ENCODE results near the gene TTC27. TPM values are rescaled to one million over a fixed set of nuclear protein-coding genes. Genes with fewer than 3 reads are reported as not detected.

The TTC27 gene
- total RNA-seq, 1 experiment from 2014 or later, result 45.2 TPM

DNA sequence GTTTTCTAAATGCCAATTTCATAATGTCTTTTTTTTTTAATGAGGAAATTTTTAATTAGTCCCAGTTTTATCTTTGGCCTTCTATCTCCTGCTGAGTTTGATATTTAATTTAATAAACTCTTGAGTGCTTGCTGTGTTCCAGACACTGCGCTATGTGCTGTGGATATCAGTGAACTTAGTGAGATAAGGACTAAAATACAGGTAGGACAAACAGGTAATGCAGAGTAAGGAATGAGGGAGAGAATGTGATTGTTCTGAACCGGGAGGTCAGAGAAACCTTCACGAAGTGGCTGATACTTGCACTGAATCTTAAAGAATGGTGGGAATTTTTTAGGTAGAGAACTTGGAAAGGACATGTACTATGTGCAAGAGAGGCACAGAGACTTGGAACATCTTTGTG lies 28.2 kb downstream of the TTC27 start:
- in situ Hi-C loops (cut with HindIII; ENCODE audit: low pct_unique_long_range_greater_than_20kb, low sequenced_read_pairs), result no loop called here
- DNase-seq (ENCODE audit: low read depth), result no peak

DNA sequence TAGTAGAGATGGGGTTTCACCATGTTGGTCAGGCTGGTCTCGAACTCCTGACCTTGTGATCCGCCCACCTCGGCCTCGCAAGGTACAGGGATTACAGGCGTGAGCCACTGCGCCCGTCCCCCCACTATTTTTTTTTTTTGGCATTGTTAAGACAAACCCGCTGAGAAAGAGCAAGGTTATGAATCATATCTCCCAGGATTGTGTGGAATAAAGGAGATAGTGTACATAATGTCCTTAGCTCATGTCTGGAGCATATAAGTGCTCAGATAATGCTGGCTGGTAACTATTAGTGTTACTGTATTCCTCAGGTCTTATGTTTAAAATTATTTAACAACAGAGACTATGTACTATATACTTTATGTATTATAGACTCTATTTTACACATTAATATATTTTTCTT lies 36.0 kb downstream of the TTC27 start:
- no peak for DNase-seq (ENCODE audit: low read depth)
- in situ Hi-C loops (cut with HindIII; ENCODE audit: low pct_unique_long_range_greater_than_20kb, low sequenced_read_pairs), result no loop called here

DNA sequence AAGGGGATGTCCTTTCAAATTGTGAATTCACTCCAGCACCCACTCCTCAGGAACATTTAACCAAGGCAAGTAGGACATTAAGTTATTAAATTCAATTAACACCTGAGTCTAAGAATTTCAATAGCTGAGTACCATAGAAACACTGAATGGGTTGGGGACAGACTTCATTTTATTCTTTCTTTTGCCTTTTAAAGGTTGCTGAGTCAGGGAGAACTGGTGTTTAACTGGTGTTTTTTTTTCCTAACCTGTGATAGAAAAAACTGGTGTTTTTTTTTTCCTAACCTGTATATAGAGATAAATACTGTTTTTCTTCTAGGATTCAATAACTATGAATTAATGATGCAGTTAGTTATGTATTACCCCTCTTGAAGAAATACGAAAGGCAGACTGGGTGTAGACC lies 38.9 kb downstream of the TTC27 start:
- DNase-seq (ENCODE audit: low read depth), result no peak
- in situ Hi-C loops (cut with HindIII; ENCODE audit: low pct_unique_long_range_greater_than_20kb, low sequenced_read_pairs), result no loop called here

DNA sequence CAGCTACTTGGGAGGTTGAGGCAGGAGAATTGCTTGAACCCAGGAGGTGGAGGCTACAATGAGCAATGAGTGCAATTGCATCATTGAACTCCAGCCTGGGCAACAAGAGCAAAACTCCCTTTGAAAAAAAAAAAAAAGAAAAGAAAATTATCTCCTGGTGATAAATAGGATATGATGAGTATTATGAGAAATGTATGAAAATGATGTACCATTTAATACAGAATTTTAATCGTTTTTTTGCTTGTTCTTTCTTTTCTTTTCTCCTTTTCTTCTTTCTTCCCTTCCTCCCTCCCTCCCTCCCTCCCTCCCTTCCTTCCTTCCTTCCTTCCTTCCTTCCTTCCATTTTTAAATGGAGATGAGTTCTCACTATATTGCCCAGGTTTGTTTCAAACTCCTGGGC lies 40.4 kb downstream of the TTC27 start:
- in situ Hi-C loops (cut with HindIII; ENCODE audit: low pct_unique_long_range_greater_than_20kb, low sequenced_read_pairs), result no loop called here
- DNase-seq (ENCODE audit: low read depth), result no peak

DNA sequence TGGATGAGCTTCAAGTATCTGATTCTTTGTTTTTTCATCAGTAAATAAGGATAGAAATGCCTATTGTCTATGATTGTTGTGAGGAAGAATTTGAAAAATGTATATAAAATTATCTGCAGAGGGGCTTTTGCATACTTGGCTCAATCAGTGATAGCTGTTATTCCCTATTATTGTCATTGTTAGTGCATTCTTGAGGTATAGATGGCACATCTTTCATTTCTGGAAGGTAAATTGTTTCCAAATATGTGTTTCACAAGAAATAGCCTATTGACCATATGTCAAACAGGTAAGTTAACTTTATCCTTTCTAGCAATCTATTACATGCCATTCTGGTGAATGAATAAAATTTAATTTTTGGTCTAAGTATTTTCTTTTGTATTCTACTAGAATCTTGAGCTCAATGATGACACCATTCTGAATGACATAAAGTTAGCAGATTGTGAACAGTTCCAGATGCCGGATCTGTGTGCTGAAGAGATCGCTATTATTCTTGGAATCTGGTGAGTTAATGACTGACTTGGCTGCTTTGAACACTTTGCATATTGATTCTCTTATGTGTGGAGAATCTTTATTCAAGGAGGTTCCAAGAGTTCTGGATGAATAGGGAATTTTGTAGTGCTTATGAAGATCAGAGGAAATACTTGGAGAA lies 44.2 kb downstream of the TTC27 start:
- in situ Hi-C loops (cut with HindIII; ENCODE audit: low pct_unique_long_range_greater_than_20kb, low sequenced_read_pairs), result no loop called here

DNA sequence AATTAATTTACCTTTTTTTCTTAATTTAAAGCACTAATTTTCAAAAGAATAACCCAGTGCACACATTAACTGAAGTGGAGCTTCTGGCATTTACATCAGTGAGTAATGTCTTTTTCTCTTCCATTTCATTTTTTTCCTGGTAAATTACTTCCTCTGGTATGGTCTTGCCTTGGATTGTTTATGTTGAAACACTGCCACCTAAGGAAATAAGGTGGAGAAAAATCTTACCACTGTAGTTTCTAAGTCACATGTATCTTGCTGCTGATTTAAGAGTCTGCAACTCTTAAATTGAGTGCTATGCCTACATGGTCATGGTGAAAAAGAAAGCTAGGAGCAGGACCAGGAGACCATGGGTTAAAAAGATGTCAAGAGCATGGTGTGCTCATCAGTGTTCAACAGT lies 51.0 kb downstream of the TTC27 start:
- in situ Hi-C loops (cut with HindIII; ENCODE audit: low pct_unique_long_range_greater_than_20kb, low sequenced_read_pairs), result no loop called here
- peak; percentile 39 for DNase-seq (ENCODE audit: low read depth)

More for the DNA sequence above, 44.2 kb downstream of the TTC27 start:
- no peak for DNase-seq (ENCODE audit: low read depth)

DNA sequence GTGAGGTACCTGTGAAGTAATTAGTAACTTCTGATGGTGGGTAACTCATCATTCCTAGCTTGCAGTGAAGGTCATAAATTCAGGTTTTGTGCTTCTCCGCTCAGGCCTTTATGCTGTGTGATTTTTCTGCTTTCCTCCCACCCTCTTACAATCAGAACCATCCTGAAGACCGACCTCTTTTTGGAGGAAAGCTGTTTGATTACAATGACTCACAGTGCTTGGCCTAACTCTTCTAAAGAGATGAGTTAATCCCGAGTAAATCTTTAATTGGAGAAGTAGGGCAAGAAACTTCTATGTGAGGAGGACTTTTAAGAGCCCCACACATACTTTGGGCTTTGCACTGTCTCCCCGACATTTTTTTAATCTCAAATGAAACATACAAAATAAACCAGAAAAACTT lies 53.1 kb downstream of the TTC27 start:
- DNase-seq (ENCODE audit: low read depth), result no peak
- in situ Hi-C loops (cut with HindIII; ENCODE audit: low pct_unique_long_range_greater_than_20kb, low sequenced_read_pairs), result no loop called here

DNA sequence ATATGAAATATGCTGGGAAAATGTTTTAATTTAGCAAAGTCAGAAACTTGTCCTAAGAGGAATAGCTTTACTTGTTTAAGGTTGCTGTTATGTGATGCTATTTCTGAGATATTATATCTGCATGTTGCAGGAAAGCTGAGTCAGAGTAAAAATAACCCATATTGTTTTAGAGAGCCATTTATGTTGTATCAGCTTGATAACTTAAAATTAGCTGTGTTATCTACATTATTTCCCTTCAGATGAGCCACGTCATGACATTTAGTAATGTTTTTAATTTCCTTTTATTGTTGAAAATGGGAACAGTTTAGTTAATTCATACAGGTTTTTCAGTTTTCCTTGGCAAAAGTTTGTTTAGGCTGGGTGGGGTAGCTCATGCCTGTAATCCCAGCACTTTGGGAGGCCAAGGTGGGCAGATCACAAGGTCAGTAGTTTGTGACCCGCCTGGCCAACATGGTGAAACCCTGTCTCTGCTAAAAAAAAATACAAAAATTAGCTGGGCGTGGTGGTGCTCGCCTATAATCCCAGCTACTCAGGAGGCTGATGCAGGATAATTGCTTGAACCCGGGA lies 55.8 kb downstream of the TTC27 start:
- DNase-seq (ENCODE audit: low read depth), result no peak
- in situ Hi-C loops (cut with HindIII; ENCODE audit: low pct_unique_long_range_greater_than_20kb, low sequenced_read_pairs), result no loop called here

DNA sequence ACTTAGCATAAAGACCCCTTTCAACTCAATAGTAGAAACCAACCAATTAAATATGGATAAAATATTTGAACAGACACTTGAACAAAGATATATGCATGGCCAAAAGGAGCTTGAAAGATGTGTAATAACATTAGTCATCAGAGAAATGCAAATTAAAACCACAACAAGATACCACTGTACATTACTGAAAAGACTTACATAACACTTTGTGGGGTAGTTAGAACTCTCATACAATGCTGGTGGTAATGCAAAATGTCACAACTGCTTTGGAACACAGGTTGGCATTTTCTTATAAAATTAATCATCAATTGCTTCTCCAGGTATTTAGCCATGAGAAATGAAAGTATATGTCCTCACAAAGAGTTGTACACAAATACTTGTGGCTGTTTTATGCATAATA lies 60.7 kb downstream of the TTC27 start:
- in situ Hi-C loops (cut with HindIII; ENCODE audit: low pct_unique_long_range_greater_than_20kb, low sequenced_read_pairs), result no loop called here
- DNase-seq (ENCODE audit: low read depth), result no peak

DNA sequence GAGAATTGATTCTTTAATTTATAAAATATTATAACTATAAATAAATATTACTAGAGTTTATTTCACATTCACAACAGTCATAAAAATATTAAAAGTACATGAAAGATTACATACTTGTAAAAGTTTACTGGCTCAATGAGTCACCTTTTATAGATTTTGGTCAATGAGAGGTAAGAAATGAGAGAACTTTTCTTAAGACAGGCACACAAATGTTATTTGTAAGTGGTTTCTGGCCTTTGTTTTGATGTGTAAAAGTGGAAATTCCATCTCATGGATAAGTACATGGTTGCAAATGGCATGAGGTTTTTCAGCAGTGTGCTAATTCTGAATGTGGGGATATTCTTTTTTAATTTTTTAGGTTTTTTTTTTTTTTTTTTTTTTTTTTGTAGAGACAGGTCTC lies 63.8 kb downstream of the TTC27 start:
- DNase-seq (ENCODE audit: low read depth), result no peak

DNA sequence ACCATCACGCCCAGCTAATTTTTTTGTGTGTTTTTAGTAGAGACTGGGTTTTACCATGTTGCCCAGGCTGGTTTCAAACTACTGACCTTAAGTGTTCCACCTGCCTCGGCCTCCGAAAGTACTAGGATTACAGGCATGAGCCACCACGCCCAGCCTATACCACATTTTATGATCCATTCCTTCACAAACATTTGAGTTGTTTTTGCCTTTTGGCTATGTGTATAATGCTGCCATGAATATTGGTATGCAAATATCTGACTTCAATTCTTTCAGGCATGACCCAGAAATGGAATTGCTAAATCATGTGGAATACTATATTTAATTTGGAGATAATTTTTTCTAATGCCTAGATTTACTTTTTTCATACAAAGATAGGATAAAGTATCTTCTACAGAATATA lies 68.6 kb downstream of the TTC27 start:
- DNase-seq (ENCODE audit: low read depth), result no peak
- in situ Hi-C loops (cut with HindIII; ENCODE audit: low pct_unique_long_range_greater_than_20kb, low sequenced_read_pairs), result no loop called here

More for the DNA sequence above, 63.8 kb downstream of the TTC27 start:
- in situ Hi-C loops (cut with HindIII; ENCODE audit: low pct_unique_long_range_greater_than_20kb, low sequenced_read_pairs), result no loop called here

DNA sequence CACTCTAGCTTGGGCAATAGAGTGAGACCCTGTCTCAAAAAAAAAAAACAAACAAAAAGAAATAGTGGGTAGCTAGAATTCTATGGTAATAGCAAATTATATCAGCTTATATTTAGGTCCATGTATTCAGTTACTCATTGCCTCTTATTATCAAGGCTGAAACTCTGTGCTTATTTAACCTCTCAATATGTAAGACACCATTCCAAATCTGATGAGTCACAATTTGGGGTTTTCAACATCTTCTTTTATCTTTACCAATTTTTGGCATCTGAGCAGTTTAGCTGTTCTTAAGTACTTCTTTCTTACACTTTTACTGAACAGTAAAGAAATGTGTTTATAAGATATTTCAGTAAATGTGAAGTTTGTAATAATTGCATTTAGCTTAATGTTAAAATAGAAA lies 69.3 kb downstream of the TTC27 start:
- no peak for DNase-seq (ENCODE audit: low read depth)
- in situ Hi-C loops (cut with HindIII; ENCODE audit: low pct_unique_long_range_greater_than_20kb, low sequenced_read_pairs), result no loop called here

DNA sequence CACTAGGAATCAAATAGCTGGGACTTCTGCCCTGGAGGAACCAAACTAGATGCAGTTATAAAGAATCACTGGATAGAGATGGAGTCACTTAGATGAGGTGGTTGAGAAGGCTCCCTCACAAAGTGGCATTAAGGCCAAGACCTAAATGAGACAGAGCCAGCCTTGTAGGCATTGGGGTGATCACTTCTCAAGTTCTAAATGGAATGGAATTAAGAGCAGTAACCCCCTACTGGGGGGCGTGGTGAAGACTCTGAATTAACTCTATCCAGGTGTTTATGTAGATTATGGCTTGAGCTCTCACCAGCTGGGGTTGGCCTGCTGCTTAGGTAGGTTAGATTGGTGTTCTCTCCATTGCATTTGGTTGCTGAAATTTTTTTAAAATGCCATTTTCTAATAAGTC lies 71.3 kb downstream of the TTC27 start:
- DNase-seq (ENCODE audit: low read depth), result no peak
- in situ Hi-C loops (cut with HindIII; ENCODE audit: low pct_unique_long_range_greater_than_20kb, low sequenced_read_pairs), result no loop called here

DNA sequence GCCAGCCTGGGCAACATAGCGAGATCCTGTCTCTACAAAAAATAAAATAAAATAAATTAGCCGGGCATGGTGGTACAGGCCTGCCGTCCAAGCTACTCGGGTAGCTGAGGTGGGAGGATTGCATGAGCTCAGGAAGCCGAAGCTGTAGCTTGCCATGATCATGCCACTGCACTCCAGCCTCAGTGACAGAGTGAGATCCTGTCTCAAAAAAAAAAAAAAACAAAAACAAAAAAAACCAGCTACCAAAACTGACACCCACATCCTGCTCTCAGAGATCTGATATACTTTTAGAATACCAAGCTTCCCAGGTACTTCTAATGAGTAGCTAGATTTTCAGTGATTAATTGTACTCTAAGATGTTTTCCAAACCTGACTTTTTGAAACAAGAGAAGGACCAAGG lies 74.0 kb downstream of the TTC27 start:
- DNase-seq (ENCODE audit: low read depth), result no peak
- in situ Hi-C loops (cut with HindIII; ENCODE audit: low pct_unique_long_range_greater_than_20kb, low sequenced_read_pairs), result no loop called here

DNA sequence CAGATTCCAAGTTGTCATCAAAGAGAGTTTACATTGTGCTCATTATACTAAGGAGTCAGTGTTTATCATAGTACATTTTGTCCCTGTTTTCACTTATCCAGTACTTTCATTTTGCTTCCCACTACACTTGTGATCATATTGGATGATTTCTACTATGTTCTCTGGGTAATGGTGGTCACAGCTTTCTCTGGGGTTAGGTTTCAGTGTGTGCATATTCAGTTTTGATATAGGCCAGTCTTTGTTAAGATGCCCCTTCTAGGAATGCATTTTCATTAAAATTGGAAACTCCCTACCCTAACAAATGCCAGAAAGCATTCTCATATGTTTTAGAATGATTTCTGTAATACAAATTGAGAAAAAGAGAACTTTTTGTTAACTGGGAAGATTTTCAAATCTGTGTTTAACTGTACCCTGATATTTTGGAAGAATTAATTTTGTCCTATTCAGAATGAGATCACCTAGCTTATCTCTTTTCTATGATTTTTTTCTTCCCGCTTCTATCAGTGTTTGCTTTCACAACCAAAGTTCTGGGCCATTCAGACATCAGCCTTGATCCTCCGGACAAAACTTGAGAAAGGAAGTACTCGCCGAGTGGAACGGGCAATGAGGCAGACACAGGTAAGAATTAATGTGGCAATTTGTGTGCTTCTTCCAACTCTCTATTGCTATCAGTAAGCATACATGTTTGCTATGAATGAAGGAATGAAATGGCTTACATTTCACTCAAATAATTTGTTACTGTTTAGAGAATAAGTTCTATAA lies 74.6 kb downstream of the TTC27 start:
- DNase-seq (ENCODE audit: low read depth), result no peak
- in situ Hi-C loops (cut with HindIII; ENCODE audit: low pct_unique_long_range_greater_than_20kb, low sequenced_read_pairs), result no loop called here

DNA sequence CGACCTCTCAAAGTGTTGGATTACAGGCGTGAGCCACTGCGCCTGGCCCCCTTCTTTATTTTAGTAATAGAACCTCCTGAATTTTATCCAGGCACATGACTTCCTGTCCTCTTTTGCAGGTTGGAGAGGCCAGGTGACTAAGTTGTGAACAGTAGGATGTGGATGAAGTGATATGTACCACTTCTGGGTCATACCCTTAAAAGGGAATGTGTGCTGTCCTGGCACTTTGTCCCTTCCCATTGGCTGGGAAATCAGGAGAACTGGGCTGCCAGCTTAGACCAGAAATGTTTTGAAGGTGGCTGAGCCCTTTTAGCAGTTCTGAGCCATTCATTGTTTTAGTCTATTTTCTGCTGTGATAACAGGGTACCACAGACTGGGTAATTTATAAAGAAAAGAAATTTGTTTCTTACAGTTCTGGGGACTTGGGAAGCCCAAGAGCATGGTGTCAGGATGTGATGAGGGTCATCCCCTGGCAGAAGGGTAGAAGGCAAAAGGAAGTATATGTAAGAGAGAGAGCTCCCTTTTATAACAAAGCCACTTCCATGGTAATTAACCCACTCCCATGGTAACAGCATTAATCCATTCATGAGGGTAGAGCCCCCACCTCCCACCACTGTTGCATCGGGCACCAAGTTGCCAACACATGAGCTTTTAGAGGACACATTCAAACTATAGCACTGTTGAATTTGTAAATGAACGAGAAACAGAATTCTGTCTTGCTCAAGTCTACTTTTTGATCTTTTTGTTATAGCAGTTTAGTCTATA lies 79.1 kb downstream of the TTC27 start:
- DNase-seq (ENCODE audit: low read depth), result no peak
- in situ Hi-C loops (cut with HindIII; ENCODE audit: low pct_unique_long_range_greater_than_20kb, low sequenced_read_pairs), result no loop called here

DNA sequence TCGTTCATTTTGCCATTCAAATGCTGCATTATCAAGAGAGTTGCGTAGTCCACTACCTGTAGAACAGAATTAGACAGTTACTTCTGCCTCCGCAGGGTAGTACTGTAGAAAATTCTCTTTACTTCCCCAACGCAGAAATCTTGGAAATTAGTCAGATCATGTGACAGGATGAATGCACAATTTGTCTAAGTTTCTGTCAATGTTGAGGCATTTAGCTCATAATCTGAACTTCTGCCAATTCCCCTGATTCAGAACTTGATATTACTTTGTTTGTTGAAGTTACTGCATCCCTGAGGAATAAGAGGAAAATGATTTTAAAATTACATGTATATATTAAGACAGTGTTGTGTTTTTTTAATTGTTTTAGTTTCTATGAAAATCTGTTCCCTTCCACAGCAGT lies 83.4 kb downstream of the TTC27 start:
- in situ Hi-C loops (cut with HindIII; ENCODE audit: low pct_unique_long_range_greater_than_20kb, low sequenced_read_pairs), result no loop called here
- no peak for DNase-seq (ENCODE audit: low read depth)

DNA sequence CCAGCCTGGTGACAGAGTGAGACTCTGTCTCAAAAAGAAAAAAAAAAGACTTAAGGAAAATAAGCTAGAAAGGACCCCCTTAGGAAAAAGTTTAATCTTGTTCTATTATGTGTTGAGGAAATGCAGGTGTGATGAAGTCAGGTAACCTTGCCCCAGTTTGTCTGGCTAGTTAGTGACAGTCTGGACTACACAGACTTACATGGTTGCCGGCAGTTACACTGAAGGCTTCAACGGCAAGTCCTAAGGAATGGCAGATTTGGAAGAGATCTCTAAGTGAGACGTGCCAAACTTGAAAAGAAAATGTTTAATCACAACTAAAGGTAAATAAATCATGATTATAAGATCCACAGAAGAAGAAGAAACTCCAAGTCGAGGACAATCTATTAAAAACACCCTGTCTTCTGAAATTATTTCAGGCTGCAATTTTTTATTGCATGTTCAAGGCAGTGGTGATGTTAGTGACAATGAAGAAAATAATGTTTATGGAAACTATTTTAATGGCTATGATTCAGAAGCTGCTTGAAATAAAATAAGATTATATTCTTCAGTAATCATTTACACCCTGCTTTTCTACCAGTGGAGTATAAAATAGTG lies 84.2 kb downstream of the TTC27 start:
- DNase-seq (ENCODE audit: low read depth), result no peak
- in situ Hi-C loops (cut with HindIII; ENCODE audit: low pct_unique_long_range_greater_than_20kb, low sequenced_read_pairs), result no loop called here

DNA sequence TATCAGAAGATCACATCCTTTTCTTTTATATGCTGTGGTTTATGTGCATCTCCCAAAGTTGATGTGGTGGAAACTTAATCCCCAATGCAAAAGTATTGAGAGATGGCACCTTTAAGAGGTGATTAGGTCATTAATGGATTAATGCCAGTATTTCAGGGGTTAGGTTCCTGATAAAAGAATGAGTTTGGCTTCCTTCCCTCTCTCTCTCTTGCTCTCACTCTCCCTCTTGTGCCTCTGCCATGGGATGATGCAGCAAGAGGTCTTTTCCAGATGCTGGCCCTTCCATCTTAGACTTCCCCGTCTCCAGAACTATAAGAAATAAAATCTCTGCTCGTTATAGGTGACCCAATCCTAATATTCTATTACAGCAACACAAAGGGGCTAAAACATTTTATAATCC lies 85.0 kb downstream of the TTC27 start:
- in situ Hi-C loops (cut with HindIII; ENCODE audit: low pct_unique_long_range_greater_than_20kb, low sequenced_read_pairs), result no loop called here
- DNase-seq (ENCODE audit: low read depth), result no peak

Data from Caki2 (cell line).